Measurements from ENCODE around the gene IL6R.

The IL6R gene

DNA sequence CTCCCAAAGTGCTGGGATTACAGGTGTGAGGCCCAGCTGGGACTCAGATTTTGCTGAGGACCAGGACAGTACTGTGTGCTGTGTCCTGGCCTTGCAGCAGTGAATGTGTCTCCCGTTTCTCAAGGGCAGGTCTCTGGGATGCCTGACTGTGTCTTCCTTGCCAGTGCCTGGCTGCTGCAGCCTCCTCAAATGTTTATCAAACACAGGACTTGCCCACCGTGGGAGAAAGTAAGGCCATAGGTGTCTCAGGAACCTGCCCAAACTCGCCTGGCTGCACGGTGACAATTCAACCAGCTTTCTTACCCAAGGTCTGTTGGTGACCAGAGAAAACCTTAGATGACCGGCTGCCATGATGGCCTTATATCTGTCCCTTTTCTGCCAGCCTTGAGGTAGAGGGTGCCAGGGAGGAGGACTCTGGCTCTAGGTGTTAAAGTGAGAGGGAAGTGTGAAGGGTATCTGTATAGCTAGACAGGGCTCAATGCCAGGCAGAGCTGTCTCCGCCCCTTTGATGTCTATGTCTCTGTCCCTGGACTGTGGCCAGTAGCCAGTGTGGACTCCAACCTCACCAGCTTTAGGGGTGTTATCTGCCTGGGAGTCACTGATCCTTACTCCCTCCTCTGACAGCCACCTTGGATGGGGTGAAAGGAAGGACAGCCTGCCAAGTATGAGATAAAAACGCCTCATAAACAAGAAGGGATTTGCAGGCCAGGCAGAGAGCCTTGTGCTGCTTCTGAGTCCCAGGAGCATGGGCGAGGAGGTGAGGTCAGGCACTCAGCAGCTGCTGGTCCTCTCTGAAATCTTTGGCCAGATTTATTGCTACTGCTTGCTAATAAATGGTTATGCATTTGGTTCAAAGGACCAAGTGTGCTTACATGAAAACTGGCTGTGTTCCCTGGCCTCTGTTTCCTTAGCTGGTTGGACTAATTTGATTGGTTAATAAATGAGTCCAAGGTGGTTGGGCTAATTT is 22.3 kb downstream of the IL6R start:
- no peak for DNase-seq (ENCODE audit: extremely low read depth, insufficient read length)
- no peaks in the 10 kb centered on the region; the same call in 1 of the 2 replicates for H3K36me3 ChIP-seq (ENCODE audit: control insufficient read depth, insufficient read depth, low read length)
- TF ChIP-seq, protein P1, sequence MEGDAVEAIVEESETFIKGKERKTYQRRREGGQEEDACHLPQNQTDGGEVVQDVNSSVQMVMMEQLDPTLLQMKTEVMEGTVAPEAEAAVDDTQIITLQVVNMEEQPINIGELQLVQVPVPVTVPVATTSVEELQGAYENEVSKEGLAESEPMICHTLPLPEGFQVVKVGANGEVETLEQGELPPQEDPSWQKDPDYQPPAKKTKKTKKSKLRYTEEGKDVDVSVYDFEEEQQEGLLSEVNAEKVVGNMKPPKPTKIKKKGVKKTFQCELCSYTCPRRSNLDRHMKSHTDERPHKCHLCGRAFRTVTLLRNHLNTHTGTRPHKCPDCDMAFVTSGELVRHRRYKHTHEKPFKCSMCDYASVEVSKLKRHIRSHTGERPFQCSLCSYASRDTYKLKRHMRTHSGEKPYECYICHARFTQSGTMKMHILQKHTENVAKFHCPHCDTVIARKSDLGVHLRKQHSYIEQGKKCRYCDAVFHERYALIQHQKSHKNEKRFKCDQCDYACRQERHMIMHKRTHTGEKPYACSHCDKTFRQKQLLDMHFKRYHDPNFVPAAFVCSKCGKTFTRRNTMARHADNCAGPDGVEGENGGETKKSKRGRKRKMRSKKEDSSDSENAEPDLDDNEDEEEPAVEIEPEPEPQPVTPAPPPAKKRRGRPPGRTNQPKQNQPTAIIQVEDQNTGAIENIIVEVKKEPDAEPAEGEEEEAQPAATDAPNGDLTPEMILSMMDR (IDR thresholded peaks at IDR 0.05; ENCODE audit: insufficient read depth, low read length, poor library complexity, severe bottlenecking): no peak
- no peak overlapping the region for H3K4me3 ChIP-seq (replicated peaks; ENCODE audit: low read depth, low read length)
- no peaks in the 10 kb centered on the region for H3K27me3 ChIP-seq (replicated peaks; ENCODE audit: control insufficient read depth, insufficient read depth, low read length)

DNA sequence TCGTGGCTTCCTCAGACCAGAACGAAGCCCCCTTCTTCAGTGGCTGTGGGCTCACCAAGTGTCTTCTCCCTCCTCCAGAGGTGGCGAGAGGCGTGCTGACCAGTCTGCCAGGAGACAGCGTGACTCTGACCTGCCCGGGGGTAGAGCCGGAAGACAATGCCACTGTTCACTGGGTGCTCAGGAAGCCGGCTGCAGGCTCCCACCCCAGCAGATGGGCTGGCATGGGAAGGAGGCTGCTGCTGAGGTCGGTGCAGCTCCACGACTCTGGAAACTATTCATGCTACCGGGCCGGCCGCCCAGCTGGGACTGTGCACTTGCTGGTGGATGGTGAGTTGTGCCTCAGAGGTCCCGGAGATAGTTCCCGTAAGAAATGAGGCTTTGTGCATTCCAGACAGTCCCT is 24.0 kb downstream of the IL6R start:
- Histone ChIP-seq H3K36me3 (ENCODE audit: control insufficient read depth, insufficient read depth, low read length) (no peaks in the 10 kb centered on the region; the same call in 1 of the 2 replicates), H3K4me3 (replicated peaks; ENCODE audit: low read depth, low read length) (no peak overlapping the region), H3K27me3 (replicated peaks; ENCODE audit: control insufficient read depth, insufficient read depth, low read length) (no peaks in the 10 kb centered on the region)
- no peak for DNase-seq (ENCODE audit: extremely low read depth, insufficient read length)
- TF ChIP-seq, protein P1 (IDR thresholded peaks at IDR 0.05; ENCODE audit: insufficient read depth, low read length, poor library complexity, severe bottlenecking): no peak

DNA sequence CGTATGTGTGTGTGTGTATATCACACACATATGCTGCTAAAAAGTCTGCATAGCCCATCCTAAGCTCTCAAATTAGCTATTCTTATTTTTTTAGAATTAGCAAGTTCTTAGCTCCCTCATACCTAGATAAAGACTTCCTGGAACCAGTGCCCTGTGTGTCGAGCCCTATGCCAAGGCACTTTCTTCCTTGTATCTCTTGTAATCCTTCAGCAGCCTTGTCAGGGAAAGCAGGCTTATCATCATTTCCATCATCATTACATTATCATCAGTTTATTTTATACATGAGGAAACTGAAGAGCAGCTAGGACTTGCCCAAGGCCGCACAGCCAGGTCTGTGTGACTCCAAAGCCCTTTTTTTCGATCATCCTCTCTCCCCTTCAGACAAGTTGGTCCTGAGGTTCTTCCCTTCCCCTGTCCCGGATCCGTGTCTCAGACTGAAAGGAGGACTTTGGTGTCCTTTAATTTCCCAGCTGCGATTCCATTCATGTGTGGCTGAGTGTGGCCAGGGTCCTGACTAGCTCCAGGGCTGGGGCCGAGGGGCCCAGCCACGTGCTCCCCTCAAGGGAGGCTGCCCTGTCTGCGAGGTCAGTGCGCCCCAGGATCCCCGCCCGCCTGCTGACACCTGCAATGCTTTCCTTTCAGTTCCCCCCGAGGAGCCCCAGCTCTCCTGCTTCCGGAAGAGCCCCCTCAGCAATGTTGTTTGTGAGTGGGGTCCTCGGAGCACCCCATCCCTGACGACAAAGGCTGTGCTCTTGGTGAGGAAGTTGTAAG is 24.9 kb downstream of the IL6R start:
- no peak for DNase-seq (ENCODE audit: extremely low read depth, insufficient read length)
- H3K27me3 ChIP-seq (replicated peaks; ENCODE audit: control insufficient read depth, insufficient read depth, low read length): no peaks in the 10 kb centered on the region
- TF ChIP-seq, protein P1 (IDR thresholded peaks at IDR 0.05; ENCODE audit: insufficient read depth, low read length, poor library complexity, severe bottlenecking): no peak
- H3K4me3 ChIP-seq (replicated peaks; ENCODE audit: low read depth, low read length): no peak overlapping the region
- H3K36me3 ChIP-seq (ENCODE audit: control insufficient read depth, insufficient read depth, low read length): no peaks in the 10 kb centered on the region; the same call in 1 of the 2 replicates

DNA sequence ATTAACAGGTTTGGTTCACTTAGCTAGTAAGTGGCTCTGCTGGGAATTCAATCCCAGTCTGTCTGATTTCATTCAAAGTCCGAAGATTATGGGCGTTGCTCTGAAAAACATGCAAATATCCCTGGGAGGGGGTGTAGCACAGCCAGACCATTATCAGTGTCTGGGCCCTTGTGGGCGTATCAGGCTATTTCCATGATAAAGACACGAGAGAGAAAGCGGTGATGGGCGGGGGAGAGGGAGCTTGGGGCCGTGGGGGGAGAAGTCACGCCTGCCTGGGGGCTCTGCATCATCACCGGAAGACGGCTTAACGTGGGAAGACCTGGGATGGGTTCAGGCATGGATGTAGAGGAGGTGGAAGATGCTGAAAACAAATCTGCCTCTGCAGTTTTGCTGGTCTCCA is 25.8 kb downstream of the IL6R start:
- H3K4me3 ChIP-seq (replicated peaks; ENCODE audit: low read depth, low read length): no peak overlapping the region
- H3K27me3 ChIP-seq (replicated peaks; ENCODE audit: control insufficient read depth, insufficient read depth, low read length): no peaks in the 10 kb centered on the region
- no peaks in the 10 kb centered on the region; the same call in 1 of the 2 replicates for H3K36me3 ChIP-seq (ENCODE audit: control insufficient read depth, insufficient read depth, low read length)
- DNase-seq (ENCODE audit: extremely low read depth, insufficient read length): no peak
- TF ChIP-seq, protein P1 (IDR thresholded peaks at IDR 0.05; ENCODE audit: insufficient read depth, low read length, poor library complexity, severe bottlenecking): no peak

DNA sequence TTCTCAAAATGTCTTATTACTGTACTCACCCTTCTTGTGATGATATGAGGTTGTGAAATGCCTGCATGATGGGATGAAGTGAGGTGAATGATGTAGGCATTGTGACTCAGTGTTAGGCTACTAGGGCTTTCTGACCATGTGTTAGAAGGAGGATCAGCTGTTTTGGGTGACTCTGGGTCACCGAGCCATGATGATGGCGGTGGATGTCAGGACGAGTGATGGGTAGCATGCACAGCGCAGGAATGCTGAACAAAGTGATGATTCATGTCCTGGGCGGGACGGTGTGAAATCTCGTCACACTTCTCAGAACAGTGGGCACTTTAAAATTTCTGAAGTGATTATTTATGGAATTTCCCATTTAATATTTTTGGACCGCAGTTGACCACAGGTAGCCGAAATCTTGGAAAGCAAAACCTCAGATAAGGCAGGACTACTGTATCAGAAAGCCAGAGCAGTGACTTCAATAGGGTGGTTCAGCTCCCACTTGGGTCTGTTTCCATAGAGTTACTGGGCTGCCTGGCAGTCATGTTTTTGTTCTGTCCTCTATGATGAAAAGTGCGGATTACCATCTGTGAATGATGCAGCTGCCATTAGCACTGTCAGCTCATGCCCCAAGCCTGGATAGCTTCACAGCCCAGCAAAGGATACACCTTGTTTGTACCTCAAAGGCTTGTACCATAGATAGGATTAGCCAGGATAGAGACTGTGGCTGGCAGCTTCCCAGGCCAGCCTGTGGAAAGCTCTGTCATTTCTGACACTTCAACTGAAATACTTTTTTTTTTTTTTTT is 26.6 kb downstream of the IL6R start:
- Histone ChIP-seq H3K4me3 (replicated peaks; ENCODE audit: low read depth, low read length) (no peak overlapping the region), H3K27me3 (replicated peaks; ENCODE audit: control insufficient read depth, insufficient read depth, low read length) (no peaks in the 10 kb centered on the region), H3K36me3 (ENCODE audit: control insufficient read depth, insufficient read depth, low read length) (no peaks in the 10 kb centered on the region; the same call in 1 of the 2 replicates)
- TF ChIP-seq, protein P1 (IDR thresholded peaks at IDR 0.05; ENCODE audit: insufficient read depth, low read length, poor library complexity, severe bottlenecking): no peak
- DNase-seq (ENCODE audit: extremely low read depth, insufficient read length): no peak
